Effector CD8-positive, alpha-beta T cell (primary cell): ENCODE data around the gene TAS2R40.
A peak's percentile ranks its signal among the peaks of the same experiment; 100 is the strongest.
"Not testable (repeated sequence)": the region's sequence is repeated elsewhere in the genome, so short reads cannot be mapped to it uniquely, and the experiment has no call there.

Experiments used
- DNase-seq: peaks from one replicate; lab custom pipeline; 2025; lab: John Stamatoyannopoulos, UW

TAS2R40 gene

DNA sequence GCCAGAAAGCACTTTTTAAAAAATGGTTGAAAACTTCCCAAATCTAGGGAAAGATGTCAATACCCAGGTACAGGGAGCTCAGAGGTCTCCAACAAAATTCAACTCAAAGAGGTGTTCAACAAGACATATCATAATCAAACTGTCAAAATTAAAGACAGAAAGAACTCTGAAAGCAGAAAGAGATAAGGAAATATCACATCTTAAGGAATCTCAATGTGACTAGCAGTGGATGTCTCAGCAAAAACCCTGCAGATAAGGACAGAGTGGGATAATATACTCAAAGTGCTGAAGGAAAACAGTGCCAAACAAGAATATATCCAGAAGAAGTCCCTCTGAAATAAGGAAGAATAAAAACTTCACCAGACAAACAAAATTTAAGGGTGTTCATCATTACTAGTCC, 28.4 kb downstream of the TAS2R40 start:
- DNase-seq: no peak

DNA sequence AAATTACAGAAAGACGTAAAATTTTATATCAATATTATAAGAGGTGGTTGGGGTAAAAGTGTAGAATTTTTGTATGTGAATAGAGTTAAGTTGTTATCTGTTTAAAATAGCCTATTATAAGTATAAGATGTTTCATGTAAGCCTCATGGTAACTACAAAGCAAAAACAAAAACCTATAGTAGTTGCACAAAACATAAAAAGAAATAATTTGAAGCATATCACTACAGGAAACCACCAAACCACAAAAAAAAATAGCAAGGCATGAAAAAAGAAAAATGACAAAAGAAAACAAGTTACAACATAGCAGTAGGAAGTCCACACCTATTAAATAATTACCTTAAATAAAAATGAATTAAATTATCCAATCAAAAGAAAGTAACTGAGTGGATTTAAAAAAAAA, 29.0 kb downstream of the TAS2R40 start:
- no peak for DNase-seq

DNA sequence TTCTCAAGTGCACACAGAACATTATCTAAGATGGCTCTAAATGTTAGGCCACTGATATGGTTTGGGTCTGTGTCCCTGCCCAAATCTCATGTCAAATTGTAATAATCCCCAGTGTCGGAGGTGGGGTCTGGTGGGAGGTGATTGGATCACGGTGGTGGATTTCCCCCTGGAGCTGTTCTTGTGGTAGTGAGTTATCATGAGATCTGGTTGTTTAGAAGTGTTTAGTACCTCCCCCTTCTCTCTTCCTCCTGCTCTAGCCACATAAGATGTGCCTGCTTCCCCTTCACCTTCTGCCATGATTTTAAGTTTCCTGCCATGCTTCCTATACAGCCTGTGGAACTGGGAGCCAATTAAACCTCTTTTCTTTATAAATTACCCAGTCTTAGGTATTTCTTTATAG, 30.2 kb downstream of the TAS2R40 start:
- no peak for DNase-seq

DNA sequence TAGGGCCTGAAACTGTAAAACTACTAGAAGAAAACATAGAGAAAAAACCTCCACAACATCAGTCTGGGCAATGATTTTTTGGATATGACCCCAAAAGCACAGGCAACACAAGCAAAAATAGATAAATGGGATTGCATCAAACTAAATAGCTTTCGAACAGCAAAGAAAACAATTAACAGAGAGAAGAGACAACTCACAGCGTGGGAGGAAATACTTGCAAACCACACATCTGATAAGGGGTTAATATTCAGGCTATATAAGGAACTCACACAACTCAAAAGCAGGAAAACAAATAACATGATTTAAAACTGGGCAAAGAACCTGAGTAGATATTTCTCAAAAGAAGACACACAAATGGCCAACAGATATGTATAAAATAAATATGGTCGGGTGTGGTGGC, 33.7 kb downstream of the TAS2R40 start:
- DNase-seq: no peak

DNA sequence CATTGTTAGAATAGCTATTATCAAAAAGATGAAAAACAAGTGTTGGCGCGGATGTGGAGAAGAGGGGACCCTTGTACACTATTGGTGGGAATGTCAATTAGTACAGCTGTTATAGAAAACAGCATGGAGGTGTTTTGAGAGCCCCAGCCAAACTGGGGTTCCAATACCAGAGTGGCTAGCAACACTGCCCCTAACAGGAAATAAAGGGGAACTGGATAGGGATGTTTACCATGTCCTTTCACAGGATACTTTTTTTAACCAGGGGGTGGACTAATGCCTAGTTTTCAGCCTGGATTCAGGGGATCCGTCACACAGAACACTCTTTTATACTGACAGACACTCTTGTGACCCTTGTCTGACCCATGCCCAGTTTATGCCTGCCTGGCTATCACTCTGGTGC, 34.5 kb downstream of the TAS2R40 start:
- no peak for DNase-seq

DNA sequence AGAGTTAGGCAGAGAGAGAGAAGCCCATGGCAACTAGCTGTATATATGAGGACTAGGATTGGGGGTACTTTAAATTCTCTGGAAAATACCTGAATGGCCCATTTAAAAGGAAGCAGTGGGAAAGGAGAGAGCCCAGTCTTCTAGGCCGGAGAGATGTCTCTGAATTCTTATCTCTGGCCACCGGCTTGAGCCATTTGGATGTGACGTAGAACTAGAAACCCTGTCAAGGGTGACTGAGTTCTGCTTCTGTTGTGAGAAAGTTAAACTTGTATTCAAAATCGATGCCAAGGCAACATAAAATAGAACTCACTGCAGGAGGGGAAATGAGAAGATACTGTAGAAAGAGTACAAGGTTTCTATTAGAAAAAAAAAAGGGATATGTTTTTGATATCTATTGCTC, 35.1 kb downstream of the TAS2R40 start:
- no peak for DNase-seq

DNA sequence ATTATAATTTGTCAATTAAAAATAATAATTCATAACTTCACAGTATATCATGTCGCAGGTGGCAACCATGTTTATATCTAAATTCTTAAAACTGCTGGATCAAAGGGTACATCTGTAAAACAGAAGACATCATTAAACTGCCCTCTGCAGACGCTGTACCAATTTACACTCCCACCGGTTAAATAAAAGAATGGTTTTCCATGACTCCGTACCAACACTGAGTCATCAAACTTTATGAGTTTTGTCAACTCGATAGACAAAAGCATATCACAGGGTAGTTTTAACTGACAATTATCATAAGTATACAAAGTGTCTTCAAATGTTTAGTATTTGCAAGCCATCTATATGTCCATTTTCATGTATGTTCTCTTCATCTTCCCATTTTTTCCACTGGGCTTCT, 35.7 kb downstream of the TAS2R40 start:
- no peak for DNase-seq

DNA sequence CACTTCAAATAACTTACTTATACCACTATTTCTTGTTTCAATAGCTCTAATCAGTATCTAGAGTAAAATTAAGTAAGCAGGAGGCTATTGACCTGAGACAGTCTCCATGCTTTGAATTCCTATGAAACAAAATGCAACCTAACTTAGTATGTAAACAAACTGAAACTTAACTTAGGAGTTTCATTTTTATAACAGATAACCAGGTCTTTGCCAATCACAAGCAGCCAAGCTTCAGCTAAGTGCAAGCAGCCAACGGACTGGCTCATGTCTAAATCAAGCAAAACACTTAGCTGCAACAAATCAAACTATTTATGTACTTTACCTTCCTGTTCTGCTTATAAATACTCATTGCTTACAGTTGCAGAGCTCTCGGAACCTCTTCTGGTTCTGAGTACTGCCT, 37.0 kb downstream of the TAS2R40 start:
- DNase-seq: no peak

DNA sequence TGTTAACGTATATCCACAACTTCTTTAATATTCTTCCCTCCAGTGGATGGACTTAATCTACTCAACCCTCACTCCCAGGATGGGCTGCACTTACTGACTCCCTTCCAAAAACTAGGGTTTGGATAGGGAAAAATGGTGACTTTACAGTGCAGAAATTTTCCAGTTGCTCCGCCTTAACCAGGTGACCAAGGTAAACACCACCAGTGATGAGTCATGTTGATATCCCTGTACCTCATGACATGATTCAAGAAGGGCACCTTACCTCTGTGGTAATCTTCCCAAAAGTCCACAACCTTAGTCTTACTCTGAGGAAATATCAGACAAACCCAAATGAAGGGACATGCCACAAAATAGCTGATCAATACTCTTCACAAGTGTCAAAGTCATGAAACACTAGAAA, 37.9 kb downstream of the TAS2R40 start:
- DNase-seq: no peak

DNA sequence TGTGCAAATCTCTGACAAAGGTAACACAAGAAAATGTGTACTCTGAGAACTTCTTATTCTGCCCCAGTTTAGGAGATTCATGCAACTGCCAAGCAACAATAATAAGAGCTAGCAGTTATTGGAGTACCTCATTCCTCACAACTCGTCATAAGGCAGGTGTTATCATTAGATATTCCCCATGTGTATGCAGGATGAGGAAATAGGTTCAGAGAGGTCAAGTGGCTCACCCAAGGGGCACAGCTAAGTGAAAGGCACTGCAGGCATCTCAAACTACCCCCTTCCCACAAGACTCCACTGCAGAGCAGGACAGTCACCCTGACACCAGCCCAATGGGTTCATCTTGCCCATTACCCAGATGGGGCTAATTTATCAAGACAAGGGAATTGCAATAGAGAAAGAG, 40.1 kb downstream of the TAS2R40 start:
- no peak for DNase-seq

DNA sequence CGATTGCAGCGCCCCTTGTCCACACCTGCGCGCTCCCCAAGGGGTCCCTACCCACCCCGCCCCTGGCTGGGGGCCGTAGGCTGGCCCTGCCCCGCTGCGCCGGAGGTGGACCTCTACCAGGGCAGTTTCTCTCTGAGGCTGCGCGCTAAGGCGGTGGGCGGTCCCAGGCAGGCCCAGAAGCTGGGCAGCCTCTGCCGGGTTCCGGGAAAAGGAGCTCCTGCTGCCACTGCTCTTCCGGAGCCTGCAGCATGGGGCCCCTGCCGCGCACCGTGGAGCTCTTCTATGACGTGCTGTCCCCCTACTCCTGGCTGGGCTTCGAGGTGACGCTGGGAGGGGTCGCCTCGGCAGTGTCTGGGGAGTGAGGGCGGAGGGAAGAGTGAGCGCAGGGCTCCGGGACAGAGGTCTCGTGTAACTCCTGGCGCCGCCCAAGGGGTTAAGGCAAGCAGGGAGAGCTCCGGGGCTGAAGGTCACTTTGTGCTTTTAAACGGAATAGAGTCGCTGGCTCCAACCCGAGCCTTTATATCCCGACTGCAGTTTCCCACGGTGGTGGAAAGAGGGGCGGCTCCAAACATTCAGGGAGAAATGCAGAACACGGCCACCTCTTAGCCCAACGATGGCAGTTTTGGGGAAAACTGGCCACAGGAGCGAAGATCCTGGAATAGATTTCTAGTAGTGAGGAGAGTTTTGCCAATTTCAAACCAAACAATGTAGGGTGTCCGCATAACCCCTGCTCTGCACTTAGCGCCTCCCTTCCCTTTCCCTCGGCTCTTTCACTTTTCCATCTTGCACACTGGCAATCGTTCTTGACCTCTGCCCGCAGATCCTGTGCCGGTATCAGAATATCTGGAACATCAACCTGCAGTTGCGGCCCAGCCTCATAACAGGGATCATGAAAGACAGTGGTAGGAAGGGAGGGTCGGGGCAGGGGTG, 41.7 kb downstream of the TAS2R40 start, which contains the start of gene GSTK1:
GSTK1 (plus strand) TSS at position 176 of the 930 bp plus-strand sequence; CDS start at position 249, 73 bp downstream.
- DNase-seq: peak; percentile 63

DNA sequence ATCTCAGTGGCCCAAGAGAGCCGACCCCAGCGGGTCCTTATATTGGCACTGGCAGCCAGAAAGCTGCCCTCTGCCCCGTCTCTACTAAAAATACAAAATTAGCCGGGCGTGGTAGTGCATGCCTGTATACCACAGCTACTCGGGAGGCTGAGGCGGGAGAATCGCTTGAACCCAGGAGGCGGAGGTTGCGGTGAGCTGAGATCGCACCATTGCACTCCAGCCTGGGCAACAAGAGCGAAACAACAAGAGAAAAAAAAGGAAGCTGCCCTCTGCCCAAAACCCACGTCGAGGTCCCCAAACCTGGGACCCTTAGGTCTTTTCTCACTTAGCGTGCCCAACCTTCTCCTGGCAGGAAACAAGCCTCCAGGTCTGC, 42.3 kb downstream of the TAS2R40 start:
- DNase-seq: not testable (repeated sequence)

DNA sequence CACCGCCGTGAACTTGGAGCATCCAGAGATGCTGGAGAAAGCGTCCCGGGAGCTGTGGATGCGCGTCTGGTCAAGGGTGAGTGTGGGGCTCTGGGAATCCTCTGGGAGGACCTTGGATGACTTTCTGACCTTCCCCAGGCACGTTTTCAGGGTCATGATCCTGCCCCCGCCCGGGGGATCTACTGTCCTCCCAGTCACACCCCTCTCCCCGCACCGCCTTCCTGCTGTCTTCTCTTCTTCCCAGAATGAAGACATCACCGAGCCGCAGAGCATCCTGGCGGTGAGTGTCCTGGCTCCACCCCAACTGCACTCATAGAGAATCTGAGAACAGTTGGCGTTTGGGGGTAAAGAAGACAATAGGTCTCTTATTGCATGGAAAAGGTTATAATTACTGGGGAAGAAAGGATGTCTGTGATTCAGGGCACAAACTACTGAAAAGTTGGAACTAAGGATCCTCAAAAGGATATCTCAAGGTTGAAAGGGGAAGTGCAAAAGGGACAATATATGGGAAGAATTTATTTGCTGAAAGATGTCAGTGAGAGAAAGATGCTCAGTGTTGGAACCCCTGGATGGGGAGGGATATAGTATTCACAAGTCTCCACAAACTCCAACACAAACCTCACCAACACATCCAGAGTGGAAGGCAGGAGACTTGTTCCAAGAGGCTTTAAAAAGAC, 43.3 kb downstream of the TAS2R40 start:
- DNase-seq: no peak

DNA sequence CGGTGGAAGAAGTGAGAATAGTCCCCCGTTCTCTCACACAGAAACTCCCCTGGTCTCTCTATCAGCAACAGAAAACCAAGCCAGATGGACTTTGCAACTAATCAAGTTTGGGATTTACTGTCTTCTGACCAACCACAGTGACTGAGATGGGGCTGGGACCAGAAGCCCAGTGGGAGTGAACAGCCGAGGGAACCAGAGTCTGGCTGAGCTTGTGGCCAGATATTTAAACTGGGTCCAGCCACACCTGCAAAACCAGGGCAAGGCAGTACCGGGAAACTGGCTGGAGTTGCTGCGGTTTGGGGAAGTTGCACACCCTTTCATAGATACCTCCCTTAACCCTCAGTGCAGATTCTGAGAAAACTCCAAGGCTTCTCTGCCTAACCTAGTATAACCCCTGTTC, 47.4 kb downstream of the TAS2R40 start:
- DNase-seq: no peak

DNA sequence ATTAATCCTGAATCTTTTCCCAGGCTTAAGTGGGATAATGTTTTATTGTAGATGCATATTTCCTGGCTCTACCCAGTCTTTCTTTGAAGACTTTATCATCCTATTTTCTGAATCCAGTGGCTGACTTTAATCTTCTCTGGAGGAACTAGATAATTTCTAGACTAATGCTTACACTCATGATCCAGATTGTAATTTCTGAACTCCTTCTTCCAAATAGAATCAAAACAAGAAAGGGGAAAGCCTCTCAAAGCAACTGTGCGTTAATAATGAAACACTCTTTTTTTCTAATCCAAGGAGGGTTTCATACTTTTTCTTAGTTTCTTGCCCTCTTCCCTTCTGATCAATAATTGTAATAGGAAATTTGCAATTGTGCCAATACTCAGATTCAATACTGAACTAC, 49.4 kb downstream of the TAS2R40 start:
- DNase-seq: no peak
